GM19240 (cell line): ENCODE data around the gene DCAF8.

ENCODE experiments used
- DNase-seq: peaks from one replicate; pipeline ENCODE4 v3.0.0; 2011; ENCODE audit warnings: low spot score; ENCODE audit not compliant: insufficient read length

Gene DCAF8

DNA sequence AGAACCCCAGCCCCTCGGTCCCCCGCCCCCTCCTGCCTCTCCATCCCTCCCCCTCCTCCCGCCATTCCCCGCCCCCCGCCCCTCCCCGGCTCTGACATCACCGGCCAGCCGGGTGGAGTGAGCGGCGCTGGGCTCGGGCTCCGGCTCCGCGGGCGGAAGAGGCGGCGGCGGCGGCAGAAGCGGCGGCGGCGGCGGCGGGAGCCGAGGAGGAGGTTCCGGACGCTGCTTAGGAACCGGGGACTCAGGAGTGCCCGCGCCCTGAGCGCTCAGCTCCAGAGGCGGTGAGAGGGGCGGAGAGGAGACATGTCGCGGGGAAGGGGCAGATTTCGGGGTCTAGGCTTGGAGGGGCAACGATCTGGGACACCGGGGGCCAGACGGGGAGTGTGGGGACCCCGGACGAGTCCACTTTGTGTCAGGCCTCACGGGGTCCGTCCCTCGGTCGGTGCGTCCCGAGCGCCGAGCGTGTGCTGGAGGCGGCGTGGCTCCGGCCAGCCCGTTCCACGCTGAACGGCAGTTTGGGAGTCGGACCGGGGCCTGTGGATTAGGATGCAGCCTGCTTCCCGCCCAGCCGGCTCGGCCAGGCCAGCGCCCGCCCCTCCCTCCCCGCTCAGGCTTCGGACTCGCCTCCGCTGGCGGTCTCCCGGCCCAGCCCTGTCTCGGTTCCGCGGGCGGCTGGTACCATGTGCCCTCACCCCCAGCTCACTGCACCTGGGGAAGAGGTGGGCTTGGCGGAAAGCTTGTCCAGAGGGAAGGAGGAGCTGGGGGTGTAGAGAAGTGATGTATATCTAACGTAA is 56.9 kb downstream of the DCAF8 start, which contains the start of gene PEA15:
PEA15 (plus strand) TSS at position 143 of the 794 bp plus-strand sequence. CDS start 6,161 bp downstream, outside the sequence.
- DNase-seq = peak; percentile 67

DNA sequence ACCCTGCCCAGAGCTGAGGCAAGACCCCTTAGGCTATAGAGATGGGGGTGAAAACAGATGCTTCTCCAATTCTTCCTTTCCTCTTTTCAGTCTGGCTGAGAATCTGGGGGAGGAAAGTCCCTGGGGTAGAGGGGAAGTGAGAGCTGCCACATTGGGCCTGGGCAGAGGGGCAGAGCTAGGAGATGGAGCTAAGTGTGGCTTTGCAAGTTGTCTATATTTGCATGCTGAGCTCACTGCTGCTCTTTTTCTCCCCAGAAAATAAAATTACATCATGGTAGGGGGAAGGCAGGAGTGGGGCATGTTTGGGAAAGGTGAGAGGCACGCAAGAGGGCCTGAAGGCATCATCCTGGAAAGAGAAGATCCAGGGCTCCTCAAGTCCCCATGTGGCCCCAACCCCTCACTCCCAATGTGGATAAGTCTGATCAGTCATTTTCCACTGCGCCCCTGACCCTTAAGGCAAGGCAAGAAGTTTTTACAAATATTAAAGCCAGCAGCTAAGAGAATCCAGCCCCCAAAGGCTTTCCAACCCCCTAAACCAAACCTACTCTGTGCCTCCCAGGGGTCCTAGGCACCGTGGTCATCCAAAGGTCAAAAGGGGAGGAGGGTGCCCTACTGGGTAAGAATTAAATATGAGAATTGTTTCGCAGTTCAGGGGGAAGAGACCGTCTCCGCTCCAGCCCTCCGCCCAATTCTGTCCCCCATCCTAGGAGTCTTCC is 57.7 kb downstream of the DCAF8 start:
- DNase-seq = peak; percentile 52

DNA sequence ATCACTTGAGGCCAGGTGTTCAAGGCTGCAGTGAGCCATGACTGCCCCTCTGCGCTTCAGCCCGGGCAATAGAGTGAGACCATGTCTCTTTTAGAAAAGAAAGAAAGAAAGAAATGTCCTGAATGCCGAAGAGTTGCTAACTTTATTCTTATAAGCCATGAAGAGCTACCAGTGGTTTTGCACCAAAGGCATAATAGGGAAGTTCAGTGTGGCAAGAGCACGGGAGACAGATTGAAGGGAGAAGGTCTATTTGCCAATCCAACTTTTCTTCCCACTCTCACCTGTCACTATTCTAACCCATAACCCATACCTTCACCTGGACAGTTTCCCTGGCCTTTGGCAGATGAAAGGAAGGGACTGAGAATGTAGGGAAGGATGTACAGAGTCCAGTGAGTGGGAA is 61.6 kb downstream of the DCAF8 start:
- no peak for DNase-seq

DNA sequence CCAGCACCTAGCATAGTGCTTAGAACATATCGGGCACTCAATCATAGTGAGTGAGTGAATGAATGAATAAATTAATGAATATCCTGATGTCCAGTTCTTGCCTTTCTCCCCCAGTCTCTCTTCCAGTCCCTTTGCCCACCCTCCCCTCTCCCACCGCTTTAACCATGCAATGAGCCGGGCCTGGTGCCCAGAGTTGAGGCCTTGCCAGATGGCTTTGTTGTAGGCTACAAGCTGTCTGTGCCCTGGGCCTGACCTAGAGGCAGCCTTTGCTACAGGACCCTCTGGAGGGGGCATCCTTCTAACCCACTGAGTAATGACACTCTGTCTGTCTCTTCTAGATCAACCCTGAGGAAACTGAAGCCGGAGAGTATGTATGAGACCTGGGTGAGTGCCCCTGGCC is 65.1 kb downstream of the DCAF8 start:
- DNase-seq = no peak

DNA sequence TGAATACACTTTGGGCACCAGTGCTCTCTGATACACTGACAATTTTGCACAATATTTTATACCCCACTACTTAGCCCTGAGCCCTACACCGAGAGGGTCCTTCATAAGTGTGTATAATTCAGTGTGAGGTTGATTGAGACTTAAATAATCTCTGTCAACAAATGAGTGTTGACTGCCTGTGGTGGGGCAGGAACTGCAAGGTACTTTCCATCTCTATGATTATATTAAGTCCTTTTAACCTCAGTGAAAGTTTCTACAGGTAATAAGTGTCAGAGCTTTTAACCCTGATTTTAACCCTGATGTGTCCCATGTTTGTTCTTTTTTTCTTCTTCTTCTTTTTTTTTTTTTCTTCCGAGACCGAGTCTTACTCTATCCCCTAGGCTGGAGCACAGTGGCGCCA is 66.2 kb downstream of the DCAF8 start:
- no peak for DNase-seq

DNA sequence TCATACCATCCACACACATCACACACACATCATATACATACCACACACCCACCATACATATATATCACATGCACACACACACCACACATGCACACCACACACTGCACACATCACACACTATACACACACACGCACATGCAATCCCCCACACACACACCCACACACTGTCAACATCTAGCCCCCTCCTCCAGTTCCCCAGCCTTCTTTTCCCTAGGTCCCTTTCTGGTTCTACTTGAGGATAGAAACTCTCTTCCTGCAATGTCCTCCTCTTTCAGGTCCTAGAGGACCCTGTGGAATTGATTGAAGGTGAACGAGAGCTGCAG is 67.7 kb downstream of the DCAF8 start:
- DNase-seq = no peak

DNA sequence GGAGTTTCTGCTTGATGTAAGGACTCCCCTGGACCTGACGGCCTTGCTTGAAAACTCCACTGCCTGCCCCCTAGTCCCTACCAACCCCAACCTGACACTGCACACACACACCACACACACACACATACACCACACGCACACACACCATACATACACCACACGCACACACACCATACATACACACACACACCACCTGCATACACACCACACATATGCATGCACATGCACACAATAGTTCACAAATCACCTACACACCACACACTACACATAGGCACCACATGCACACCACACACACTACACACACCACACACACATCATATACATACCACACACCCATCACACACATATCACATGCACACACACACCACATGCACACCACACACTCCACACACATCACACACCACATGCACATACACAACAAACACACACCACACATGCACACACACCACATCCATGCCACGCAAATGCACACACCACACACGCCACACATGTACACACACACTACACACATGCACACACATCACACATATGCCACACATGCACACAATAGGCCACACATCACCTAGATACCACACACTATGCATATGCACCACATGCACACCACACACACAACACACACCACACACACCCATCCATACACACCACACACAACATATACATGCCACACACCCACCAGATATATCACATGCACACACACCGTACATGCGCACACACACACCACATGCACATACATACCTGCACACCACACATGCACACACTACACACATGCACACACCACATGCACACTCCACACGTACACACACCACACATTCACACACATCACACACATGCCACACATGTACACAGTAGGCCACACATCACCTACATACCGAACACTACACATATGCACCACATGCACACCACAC is 68.3 kb downstream of the DCAF8 start:
- DNase-seq = no peak

DNA sequence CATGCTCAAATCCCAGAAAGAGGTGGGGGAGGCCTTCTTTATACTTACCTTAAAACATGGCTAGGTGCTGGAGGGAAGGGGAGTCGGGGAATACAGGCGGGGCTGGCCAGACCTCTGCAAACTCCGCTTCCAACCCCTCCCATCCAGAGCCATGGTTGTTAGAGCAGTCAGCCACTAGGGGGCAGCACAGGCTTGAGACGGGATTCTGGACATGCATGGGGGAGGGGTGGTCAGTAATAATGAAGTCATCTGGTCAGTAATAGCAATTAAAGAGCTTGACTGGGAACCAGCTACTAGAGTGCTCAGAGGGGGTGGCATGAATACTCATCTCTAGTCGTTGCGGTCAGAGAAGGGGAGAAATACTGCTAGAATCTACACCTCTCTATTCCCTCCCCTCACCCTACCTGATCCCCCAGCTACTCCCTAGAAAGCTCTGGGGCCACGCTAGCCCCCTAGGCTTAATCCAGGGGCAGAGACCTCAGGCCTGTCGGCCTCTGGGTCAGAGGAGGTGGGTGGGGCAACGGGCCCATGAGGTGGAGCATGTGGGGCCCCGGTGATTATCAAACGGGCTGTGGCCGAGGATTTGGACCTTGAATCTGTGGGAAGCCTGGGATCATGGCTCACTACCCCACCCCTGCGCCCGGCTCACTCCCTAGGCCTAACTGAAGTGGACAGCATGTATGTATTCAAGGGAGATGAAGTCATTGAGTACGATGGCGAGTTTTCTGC is 69.1 kb downstream of the DCAF8 start:
- peak; percentile 56 for DNase-seq

DNA sequence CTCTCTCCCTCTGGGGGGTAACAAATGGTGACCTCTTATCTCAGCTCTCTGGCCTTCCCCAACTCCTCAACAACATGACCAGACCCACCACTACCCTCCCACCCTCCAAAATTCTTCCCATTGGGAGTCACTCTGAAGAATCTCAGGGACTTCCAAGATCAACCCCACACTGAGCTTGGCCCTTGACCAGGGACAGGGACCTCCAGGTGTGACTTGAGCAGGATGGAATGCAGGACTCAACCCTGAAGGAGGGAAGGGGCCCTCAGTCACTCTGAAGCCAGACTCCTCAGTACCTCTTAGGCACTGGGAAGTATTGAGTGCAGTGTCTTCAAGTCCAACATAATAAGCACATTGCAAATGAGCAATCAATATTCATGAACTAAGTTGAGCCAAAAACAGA is 70.1 kb downstream of the DCAF8 start:
- no peak for DNase-seq

DNA sequence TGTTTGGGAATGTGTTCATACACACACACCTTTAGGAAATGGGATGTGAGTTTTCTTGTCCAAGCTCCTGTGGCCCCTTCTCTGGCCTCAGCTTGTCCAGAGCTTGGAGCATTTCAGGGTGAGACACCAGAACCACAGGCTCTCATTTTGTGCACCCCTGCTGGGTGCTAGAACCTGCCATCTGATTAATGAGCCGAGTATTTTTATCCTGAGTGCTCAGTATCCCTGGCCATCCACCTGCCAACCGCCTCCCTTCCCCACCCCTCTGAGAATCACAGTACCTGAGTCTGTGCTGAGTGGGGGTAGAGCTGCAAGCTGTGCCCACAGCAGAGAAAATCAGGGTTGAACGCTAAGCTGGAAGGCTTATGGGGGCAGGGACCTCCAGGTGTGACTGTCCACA is 70.6 kb downstream of the DCAF8 start:
- no peak for DNase-seq

DNA sequence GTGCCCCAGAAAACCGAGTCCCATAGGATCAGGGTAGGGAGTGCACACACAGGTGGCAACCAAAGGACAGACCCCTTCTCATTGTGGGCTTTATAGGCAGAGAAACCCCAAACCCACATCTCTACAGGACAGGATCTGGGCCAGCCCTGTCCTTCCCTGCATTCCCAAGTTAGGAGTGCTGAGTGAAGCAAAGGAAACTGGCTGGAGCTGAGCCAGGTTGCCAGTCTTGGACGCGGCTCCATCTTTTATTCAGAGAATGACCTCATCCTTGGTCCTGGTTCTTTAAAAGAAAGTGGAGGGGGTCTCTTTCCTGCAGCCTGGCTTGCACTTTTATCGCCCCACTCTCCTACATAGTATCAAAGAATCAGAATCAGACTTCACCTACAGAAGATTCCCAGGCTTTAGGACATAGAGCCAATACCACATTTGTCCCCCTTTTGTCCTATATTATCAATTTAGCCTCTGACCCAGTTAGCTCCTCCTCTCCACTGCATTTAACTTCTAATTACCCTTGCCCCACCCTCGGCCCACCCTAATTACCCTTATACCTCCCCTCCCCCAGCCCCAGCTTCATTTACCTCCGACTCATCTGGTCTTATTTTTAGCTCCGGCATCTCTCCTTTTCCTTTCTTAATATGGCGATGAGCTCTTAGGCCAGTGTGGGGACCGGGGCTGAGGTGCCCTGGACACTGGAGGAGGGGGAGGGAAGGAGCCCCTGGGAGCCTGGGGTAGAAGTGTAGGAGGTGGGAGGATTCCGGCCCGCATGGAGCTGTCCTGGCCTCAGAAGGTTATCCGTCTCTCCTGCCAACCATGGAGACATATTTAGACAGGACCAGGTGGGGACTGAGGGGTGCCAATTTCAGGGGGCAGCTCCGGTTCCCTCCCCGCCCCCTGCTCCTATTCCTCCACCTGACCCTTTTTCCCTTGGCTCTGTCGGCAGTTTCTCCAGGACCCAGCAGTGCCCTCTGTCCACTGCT is 72.4 kb downstream of the DCAF8 start, which contains the start of gene CASQ1:
CASQ1 (plus strand) TSS at position 927 of the 977 bp plus-strand sequence. CDS start 177 bp downstream, outside the sequence.
- DNase-seq = no peak

DNA sequence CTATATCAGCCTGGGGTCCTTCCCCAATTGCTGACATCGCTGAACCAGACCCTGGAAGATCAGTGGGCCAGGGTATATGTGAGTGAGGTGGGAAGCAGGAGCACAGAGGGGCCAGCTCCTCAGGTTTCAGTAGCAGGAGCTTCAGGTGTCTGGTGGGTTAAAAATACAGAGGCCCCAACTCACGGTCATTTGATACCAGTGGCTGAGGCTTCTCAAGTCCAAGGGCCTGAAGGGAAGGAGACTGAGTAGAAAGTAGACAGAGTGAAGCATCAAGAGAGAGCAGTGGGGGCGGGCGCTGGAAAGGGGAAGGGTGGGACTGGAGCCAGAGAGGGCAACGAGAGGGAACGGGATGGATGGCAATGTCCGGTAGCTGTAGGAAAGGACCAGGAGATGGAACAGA is 74.0 kb downstream of the DCAF8 start:
- no peak for DNase-seq

DNA sequence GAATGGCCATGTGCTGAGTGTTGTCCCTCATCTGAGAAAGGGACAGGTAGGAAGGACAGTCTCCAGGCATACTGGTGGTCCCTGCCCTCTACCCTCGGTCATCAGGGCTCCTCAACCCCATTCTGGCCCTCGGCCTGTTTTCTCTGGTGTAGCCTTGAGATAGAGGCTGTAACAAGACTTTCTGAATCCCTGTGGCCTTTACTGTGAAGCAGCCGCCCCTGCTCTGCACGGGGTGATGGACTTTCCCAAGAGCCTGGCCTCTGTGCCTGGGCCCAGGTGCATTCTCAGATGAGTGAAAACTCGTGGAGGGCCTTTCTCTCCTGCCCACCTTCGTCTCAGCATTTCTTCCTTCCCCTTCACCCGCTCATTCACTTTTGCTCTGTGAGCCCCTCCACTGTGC is 74.9 kb downstream of the DCAF8 start:
- DNase-seq = no peak

DNA sequence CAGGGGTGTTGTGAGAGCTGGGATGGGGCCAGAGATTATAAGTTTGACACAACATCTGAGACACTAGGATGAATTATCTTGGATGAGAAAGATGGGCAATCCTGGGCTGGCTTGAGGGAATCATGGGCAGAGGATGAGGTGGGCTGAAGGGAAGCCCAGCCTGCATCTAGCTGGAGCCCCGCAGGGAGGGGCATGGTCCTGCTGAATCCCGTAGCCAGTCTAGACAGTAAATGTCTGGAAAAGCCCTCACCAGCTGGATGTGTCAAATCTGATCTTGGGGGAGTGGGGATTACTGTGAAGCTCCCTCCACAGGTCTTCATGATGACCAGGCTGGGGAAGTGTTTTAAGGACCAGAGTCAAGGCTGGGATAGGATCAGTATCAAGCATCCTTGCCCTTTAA is 75.6 kb downstream of the DCAF8 start:
- no peak for DNase-seq

DNA sequence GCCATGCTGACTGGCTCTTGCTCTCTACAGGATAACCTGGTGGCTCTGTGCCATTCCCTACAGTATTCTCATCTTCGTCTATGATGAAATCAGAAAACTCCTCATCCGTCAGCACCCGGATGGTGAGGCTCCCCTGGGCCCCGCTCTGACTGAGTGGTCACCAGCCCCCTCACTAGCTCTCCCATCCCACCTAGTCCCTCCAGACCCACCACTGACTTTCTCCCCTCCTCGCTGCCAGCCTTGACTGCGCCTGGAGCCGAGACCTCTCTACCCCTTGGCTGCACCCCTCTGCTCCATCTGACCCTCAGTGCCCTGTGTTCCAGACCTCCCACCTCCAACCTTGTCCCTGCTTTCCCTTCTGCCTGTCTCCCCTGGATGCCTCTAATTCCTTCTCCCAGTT is 76.1 kb downstream of the DCAF8 start:
- DNase-seq = no peak

DNA sequence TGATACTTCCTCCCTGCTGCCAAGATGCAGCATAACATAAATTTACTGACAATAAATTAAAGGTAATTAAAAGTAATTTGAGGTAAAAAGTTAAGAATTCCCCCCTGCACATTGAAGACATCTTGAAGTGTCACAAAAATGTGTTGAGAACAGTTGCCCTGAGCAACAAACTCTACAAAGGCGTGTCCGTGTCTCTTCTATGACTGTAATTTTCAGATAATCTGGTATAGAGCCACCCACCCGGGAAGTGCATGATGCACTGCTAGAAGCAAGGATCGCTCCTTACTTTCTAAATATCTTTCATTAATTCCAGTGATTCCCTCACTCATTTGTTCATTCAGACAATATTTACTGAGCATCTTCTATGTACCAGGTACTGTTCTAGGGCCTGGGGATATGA is 83.0 kb downstream of the DCAF8 start:
- no peak for DNase-seq

DNA sequence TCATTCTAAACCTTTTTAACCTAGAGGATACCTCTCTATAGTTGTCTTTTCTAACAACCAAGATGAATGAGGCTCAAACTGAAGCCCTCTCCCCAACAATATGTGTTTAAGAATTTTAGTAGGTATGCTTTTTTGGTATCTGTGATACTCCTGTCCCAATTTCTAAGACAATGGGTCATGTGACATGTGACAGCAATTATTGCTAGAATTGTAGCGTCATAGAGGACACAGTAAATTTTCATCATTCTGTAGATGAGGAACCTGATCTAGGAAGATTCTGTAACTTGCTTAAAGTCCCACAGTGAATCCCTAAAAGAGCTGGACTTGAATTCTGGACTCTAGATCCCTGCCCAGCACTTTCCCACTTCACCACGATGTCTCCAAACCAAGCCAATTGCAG is 83.6 kb downstream of the DCAF8 start:
- DNase-seq = no peak

DNA sequence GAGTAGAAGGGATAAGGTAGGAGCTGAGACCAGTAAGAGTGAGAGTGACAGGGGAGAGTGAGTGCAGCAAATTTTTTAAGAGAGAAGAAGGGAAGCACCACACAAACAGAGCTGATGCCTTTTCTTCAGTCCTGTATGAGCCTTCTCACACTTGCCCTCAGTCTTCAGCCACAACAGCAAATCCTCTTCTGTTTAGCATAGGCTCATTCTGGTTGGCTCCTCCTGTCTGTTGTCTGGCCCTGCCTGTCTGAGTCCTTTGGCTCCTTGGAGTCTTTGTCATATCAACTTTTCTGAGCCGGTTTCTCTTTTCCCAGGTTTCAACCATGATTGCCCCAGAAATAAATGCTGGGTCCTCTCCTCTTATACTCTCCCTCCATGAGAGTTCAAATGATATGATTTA is 84.7 kb downstream of the DCAF8 start:
- DNase-seq = no peak

DNA sequence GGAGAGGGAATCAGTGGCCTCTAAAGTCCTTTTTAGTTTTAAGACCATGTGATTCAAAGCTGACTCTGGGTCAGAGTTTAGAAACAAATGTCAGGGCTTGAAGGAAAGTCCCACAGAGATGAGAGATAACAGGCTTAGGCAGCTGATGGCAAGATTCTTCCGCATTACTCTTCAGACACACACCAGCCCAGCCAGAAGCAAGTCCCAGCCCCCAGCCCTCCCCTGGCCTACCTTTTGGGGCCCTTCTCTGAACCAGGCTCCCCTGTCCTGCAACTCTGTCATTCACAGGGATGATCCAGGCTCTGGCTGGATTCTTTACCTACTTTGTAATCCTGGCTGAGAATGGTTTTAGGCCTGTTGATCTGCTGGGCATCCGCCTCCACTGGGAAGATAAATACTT is 85.1 kb downstream of the DCAF8 start:
- DNase-seq = no peak

DNA sequence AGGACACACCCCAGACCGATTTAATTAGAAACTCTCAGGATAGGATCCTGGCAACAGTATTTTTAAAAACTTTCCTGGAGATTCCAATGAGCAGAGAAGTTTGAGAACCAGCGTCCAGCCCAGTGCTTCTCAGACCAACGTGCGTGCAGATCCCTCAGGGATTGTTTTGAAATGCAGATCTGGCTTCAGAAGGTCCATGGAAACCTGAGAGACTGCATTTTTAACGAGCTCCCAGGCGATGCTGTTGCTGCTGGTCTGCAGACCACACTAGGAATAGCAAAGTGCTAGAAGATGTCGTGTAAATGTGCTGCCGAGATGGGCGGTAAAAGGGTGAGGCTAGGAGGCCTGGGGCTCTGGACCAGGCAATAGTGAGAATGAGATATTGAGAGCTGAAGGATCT is 90.4 kb downstream of the DCAF8 start:
- DNase-seq = no peak
